Uterus (tissue), 2 donors: ENCODE measurements around the gene EXOC3.

ENCODE experiments used
- POLR2A ChIP-seq, 2 donors: fragments of 450-650 bp; IDR thresholded peaks; one replicate each; pipeline ENCODE4 v1.6.1; 2016; ENCODE audit warnings: antibody characterized with exemption in 2 of 2, mild to moderate bottlenecking in 1 of 2, moderate library complexity in 1 of 2
- TF ChIP-seq, protein P1 (sequence below), 4 experiments: fragments of 200-600 bp in 2 of 4; fragments of 450-650 bp in 2 of 4; sonication (generic) in 2 of 4; IDR thresholded peaks; one replicate each; pipeline ENCODE4 v1.5.1; 2016 to 2019; ENCODE audit warnings: antibody characterized with exemption in 4 of 4, mild to moderate bottlenecking in 2 of 4, moderate library complexity in 1 of 4

- TF ChIP-seq, protein P1, sequence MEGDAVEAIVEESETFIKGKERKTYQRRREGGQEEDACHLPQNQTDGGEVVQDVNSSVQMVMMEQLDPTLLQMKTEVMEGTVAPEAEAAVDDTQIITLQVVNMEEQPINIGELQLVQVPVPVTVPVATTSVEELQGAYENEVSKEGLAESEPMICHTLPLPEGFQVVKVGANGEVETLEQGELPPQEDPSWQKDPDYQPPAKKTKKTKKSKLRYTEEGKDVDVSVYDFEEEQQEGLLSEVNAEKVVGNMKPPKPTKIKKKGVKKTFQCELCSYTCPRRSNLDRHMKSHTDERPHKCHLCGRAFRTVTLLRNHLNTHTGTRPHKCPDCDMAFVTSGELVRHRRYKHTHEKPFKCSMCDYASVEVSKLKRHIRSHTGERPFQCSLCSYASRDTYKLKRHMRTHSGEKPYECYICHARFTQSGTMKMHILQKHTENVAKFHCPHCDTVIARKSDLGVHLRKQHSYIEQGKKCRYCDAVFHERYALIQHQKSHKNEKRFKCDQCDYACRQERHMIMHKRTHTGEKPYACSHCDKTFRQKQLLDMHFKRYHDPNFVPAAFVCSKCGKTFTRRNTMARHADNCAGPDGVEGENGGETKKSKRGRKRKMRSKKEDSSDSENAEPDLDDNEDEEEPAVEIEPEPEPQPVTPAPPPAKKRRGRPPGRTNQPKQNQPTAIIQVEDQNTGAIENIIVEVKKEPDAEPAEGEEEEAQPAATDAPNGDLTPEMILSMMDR (IDR thresholded peaks at IDR 0.05): no peak
- TF ChIP-seq POLR2A (IDR thresholded peaks at IDR 0.05): no peak
Measured at GRCh38 chr5:464843-465590, 22.0 kb downstream of the EXOC3 start.
